A549 treated with Mapracorat at 1 μM for 4 hours (cell line): ENCODE data around the gene CYP2R1. TPM values are rescaled to one million over a fixed set of nuclear protein-coding genes. Genes with fewer than 3 reads are reported as not detected.

Experiments used
- total RNA-seq: library from RNA; stranded (reverse); fragments of 200-300 nt; extraction: Qiagen RNA extraction; gene quantifications from 5 replicates; pipeline ENCODE4 v1.2.3, GENCODE V29; 2022

The CYP2R1 gene
- 9.5 to 16.1 TPM (median 12.1 TPM) in 5 replicates for total RNA-seq

GRCh38 chr11:14892036-14892556, at the start of gene CYP2R1:
TSS of gene CYP2R1 (minus strand) at chr11:14892231. CDS start at chr11:14892205, 26 bp downstream.

Other genes starting within 250 kb of the CYP2R1 start
- gene PDE3B, start 248.4 kb downstream of the CYP2R1 start, total RNA-seq: 1.8 to 2.2 TPM (median 1.8 TPM) in 5 replicates
- gene CALCA, start 80.1 kb upstream of the CYP2R1 start, total RNA-seq: 0.12 TPM in 1 of 5 replicates, not detected in the others
- gene CALCB, start 181.4 kb upstream of the CYP2R1 start, total RNA-seq: 0.20 TPM in 1 of 5 replicates, not detected in the others
- 0.06 to 0.17 TPM in 2 of 5 replicates, not detected in the others for gene INSC, start 222.7 kb upstream of the CYP2R1 start, total RNA-seq